ENCODE data around the gene ACVR1B. TPM values are rescaled to one million over a fixed set of nuclear protein-coding genes. Genes with fewer than 3 reads are reported as not detected.

ACVR1B gene
- polyA plus RNA-seq, 3 donors: 8.9 to 26.9 (median 20.0) TPM

- H3K27ac ChIP-seq (ENCODE audit: low read depth, low read length): no peak overlapping the region
- 49 to 66% (median 62%) methylated on average over 5 of the region's 5 CpGs for WGBS, 3 donors
These were observed 74.8 kb downstream of the ACVR1B start for GRCh38 chr12:52026263-52026662.

- 74 to 84% (median 78%) methylated on average over 12 of the region's 12 CpGs for WGBS, 3 donors
These were observed 75.8 kb downstream of the ACVR1B start for GRCh38 chr12:52027085-52027843.

GRCh38 chr12:52029685-52030084 is 78.2 kb downstream of the ACVR1B start:
- WGBS, 3 donors: 48 to 70% (median 53%) methylated on average over 4 of the region's 4 CpGs
- no peak overlapping the region for H3K27ac ChIP-seq (ENCODE audit: low read depth, low read length)

More at GRCh38 chr12:52027085-52027843, 75.8 kb downstream of the ACVR1B start:
- no peak overlapping the region for H3K27ac ChIP-seq (ENCODE audit: low read depth, low read length)

GRCh38 chr12:52032446-52032803 is 80.9 kb downstream of the ACVR1B start:
- 3 to 7% (median 6%) methylated on average over 5 of the region's 5 CpGs for WGBS, 3 donors
- no peak overlapping the region for H3K27ac ChIP-seq (ENCODE audit: low read depth, low read length)

GRCh38 chr12:52032804-52033445 is 81.4 kb downstream of the ACVR1B start:
- H3K27ac ChIP-seq (ENCODE audit: low read depth, low read length): peak overlapping the region; percentile 71

GRCh38 chr12:52033446-52034140 is 82.1 kb downstream of the ACVR1B start:
- peak overlapping the region; percentile 71 for H3K27ac ChIP-seq (ENCODE audit: low read depth, low read length)
- WGBS, 3 donors: 49 to 65% (median 53%) methylated on average over 13 of the region's 13 CpGs

More at GRCh38 chr12:52032804-52033445, 81.4 kb downstream of the ACVR1B start:
- 0 to 1% (median 0%) methylated on average over 48 of the region's 48 CpGs for WGBS, 3 donors

- H3K27ac ChIP-seq (ENCODE audit: low read depth, low read length): no peak overlapping the region
- WGBS, 3 donors: 86 to 95% (median 89%) methylated on average over 4 of the region's 4 CpGs
These were observed 83.7 kb downstream of the ACVR1B start for GRCh38 chr12:52035190-52035589.

GRCh38 chr12:52035926-52036325 is 84.4 kb downstream of the ACVR1B start:
- H3K27ac ChIP-seq (ENCODE audit: low read depth, low read length): no peak overlapping the region
- 69 to 85% (median 83%) methylated on average over 2 of the region's 2 CpGs for WGBS, 3 donors

GRCh38 chr12:52036587-52037171 is 85.2 kb downstream of the ACVR1B start:
- H3K27ac ChIP-seq (ENCODE audit: low read depth, low read length): no peak overlapping the region
- 10 to 12% (median 11%) methylated on average over 35 to 48 of the region's 53 CpGs for WGBS, 3 donors

- WGBS, 3 donors: 1 to 2% (median 1%) methylated on average over 49 to 59 of the region's 59 CpGs
- H3K27ac ChIP-seq (ENCODE audit: low read depth, low read length): no peak overlapping the region
These were observed 85.9 kb downstream of the ACVR1B start for GRCh38 chr12:52037248-52037861.

- no peak overlapping the region for H3K27ac ChIP-seq (ENCODE audit: low read depth, low read length)
- 70 to 73% (median 72%) methylated on average over 6 of the region's 6 CpGs for WGBS, 3 donors
These were observed 86.9 kb downstream of the ACVR1B start for GRCh38 chr12:52038447-52038846.

GRCh38 chr12:52041035-52041434 is 89.5 kb downstream of the ACVR1B start:
- WGBS, 3 donors: 75 to 85% (median 81%) methylated on average over 3 of the region's 3 CpGs
- H3K27ac ChIP-seq (ENCODE audit: low read depth, low read length): no peak overlapping the region

- WGBS, 3 donors: 52 to 53% (median 52%) methylated on average over 6 of the region's 6 CpGs
- no peak overlapping the region for H3K27ac ChIP-seq (ENCODE audit: low read depth, low read length)
These were observed 90.2 kb downstream of the ACVR1B start for GRCh38 chr12:52041695-52042123.

GRCh38 chr12:52042706-52043385 is 91.3 kb downstream of the ACVR1B start:
- no peak overlapping the region for H3K27ac ChIP-seq (ENCODE audit: low read depth, low read length)
- WGBS, 3 donors: 71 to 83% (median 72%) methylated on average over 8 of the region's 8 CpGs

GRCh38 chr12:52043386-52044212 is 92.1 kb downstream of the ACVR1B start:
- H3K27ac ChIP-seq (ENCODE audit: low read depth, low read length): no peak overlapping the region
- 45 to 72% (median 60%) methylated on average over 21 of the region's 21 CpGs for WGBS, 3 donors

- 38 to 52% (median 51%) methylated on average over 18 of the region's 18 CpGs for WGBS, 3 donors
- no peak overlapping the region for H3K27ac ChIP-seq (ENCODE audit: low read depth, low read length)
These were observed 92.9 kb downstream of the ACVR1B start for GRCh38 chr12:52044292-52044983.

- 22 to 41% (median 23%) methylated on average over 4 of the region's 4 CpGs for WGBS, 3 donors
- no peak overlapping the region for H3K27ac ChIP-seq (ENCODE audit: low read depth, low read length)
These were observed 94.3 kb downstream of the ACVR1B start for GRCh38 chr12:52045794-52046199.
